ENCODE data around the gene TCN1. TPM values are rescaled to one million over a fixed set of nuclear protein-coding genes. Genes with fewer than 3 reads are reported as not detected.

The TCN1 gene
- polyA plus RNA-seq, 3 donors, result not detected

DNA sequence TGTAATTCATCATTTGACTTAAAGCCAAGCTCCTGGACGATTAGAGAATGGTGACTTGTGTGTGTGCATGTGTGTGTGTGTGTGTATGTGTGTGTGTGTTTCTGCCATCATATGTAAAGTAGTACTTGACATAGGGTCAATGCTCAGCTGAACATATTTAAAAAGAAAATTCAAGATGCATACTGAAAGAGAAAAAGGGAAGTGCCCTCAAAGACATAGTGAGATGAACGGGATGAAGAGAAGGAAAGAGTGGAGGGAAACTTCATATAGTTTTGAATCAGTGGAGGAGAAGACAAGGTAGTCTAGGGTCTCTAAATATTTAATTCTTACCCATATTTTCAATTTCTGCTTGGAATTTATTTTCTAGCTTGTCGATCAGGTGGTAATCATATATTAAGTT is 4.0 kb downstream of the TCN1 start:
- no peak overlapping the region for H3K4me3 Mint-ChIP-seq
- H3K36me3 Mint-ChIP-seq, result no peaks in the 10 kb centered on the region
- TF ChIP-seq, protein P1, sequence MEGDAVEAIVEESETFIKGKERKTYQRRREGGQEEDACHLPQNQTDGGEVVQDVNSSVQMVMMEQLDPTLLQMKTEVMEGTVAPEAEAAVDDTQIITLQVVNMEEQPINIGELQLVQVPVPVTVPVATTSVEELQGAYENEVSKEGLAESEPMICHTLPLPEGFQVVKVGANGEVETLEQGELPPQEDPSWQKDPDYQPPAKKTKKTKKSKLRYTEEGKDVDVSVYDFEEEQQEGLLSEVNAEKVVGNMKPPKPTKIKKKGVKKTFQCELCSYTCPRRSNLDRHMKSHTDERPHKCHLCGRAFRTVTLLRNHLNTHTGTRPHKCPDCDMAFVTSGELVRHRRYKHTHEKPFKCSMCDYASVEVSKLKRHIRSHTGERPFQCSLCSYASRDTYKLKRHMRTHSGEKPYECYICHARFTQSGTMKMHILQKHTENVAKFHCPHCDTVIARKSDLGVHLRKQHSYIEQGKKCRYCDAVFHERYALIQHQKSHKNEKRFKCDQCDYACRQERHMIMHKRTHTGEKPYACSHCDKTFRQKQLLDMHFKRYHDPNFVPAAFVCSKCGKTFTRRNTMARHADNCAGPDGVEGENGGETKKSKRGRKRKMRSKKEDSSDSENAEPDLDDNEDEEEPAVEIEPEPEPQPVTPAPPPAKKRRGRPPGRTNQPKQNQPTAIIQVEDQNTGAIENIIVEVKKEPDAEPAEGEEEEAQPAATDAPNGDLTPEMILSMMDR (IDR thresholded peaks at IDR 0.05), result no peak
- Histone ChIP-seq H3K4me3 (replicated peaks in 1 of 3; ENCODE audit: low read depth in 2 of 3, low read length in 3 of 3) (no peak overlapping the region), H3K79me2 (ENCODE audit: insufficient read depth, low read length) (no peaks in the 10 kb centered on the region), H2AFZ (ENCODE audit: insufficient read depth, low read depth, low read length, poor library complexity, severe bottlenecking) (no peak overlapping the region), H3K4me1 (ENCODE audit: control insufficient read depth in 1 of 2, insufficient read depth in 2 of 2, low read length in 2 of 2) (peaks cover 18 to 22% of the 10 kb centered on the region in 2 donors), H3K9ac (ENCODE audit: insufficient read depth, low read length, poor library complexity, severe bottlenecking) (no peak overlapping the region), H3K4me2 (replicated peaks; ENCODE audit: extremely low read depth, low read length, poor library complexity, severe bottlenecking) (no peak overlapping the region), H3K9me3 (replicated peaks in 1 of 2; ENCODE audit: control insufficient read depth in 1 of 2, insufficient read depth in 1 of 2, low read length in 2 of 2) (no peaks in the 10 kb centered on the region), H3K27ac (ENCODE audit: low read depth in 1 of 2, low read length in 2 of 2) (no peak overlapping the region), H4K20me1 (ENCODE audit: insufficient read depth, low read length) (no peaks in the 10 kb centered on the region), H3K36me3 (replicated peaks in 1 of 2; ENCODE audit: control insufficient read depth in 1 of 2, insufficient read depth in 2 of 2, low read length in 2 of 2) (no peaks in the 10 kb centered on the region), H3K27me3 (ENCODE audit: control insufficient read depth in 2 of 2, insufficient read depth in 2 of 2, low read length in 2 of 2) (no peaks in the 10 kb centered on the region)
- H3K4me1 Mint-ChIP-seq, result peaks cover 34% of the 10 kb centered on the region
- peaks cover 0 to 2% (median 0%) of the 10 kb centered on the region in 3 donors for H3K27me3 Mint-ChIP-seq (ENCODE audit: low read depth in 3 of 3)
- intact Hi-C loops (cut with micrococcal nuclease), result no loop called here
- no peak overlapping the region for H3K27ac Mint-ChIP-seq
- WGBS (ENCODE audit: insufficient coverage), result 78% methylated on average over 1 of the region's 3 CpGs
- peaks cover 0 to 2% (median 0%) of the 10 kb centered on the region in 7 donors for H3K9me3 Mint-ChIP-seq
- DNase-seq, result no peak

DNA sequence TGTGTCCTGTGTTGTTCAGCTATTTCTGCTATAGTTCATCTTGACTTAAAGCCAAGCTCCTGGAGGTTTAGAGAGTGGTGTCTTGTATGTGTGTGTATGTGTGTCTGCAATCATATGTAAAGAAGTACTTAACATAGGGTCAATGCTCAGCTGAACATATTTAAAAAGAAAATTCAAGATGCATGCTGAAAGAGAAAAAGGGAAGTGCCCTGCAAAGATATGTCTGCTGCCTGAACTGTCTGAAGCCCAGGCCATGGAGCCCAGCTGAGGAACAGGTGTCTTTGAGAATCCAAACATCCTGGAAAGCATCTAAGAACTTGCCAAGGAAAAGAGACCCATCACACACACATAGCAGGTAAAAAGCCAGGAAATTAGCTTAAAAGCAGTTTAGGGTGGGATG is 6.6 kb downstream of the TCN1 start:
- Histone ChIP-seq H4K20me1 (ENCODE audit: insufficient read depth, low read length) (no peaks in the 10 kb centered on the region), H3K9me3 (replicated peaks in 1 of 2; ENCODE audit: control insufficient read depth in 1 of 2, insufficient read depth in 1 of 2, low read length in 2 of 2) (no peaks in the 10 kb centered on the region), H3K27me3 (ENCODE audit: control insufficient read depth in 2 of 2, insufficient read depth in 2 of 2, low read length in 2 of 2) (no peaks in the 10 kb centered on the region), H2AFZ (ENCODE audit: insufficient read depth, low read depth, low read length, poor library complexity, severe bottlenecking) (no peak overlapping the region), H3K79me2 (ENCODE audit: insufficient read depth, low read length) (no peaks in the 10 kb centered on the region), H3K4me3 (replicated peaks in 1 of 3; ENCODE audit: low read depth in 2 of 3, low read length in 3 of 3) (no peak overlapping the region), H3K4me1 (ENCODE audit: control insufficient read depth in 1 of 2, insufficient read depth in 2 of 2, low read length in 2 of 2) (peaks cover 7 to 8% of the 10 kb centered on the region in 2 donors), H3K36me3 (replicated peaks in 1 of 2; ENCODE audit: control insufficient read depth in 1 of 2, insufficient read depth in 2 of 2, low read length in 2 of 2) (no peaks in the 10 kb centered on the region), H3K27ac (ENCODE audit: low read depth in 1 of 2, low read length in 2 of 2) (no peak overlapping the region), H3K9ac (ENCODE audit: insufficient read depth, low read length, poor library complexity, severe bottlenecking) (no peak overlapping the region), H3K4me2 (replicated peaks; ENCODE audit: extremely low read depth, low read length, poor library complexity, severe bottlenecking) (no peak overlapping the region)
- no peak overlapping the region for H3K4me3 Mint-ChIP-seq
- no peaks in the 10 kb centered on the region for H3K9me3 Mint-ChIP-seq
- intact Hi-C loops (cut with micrococcal nuclease), result no loop called here
- H3K36me3 Mint-ChIP-seq, result no peaks in the 10 kb centered on the region
- H3K4me1 Mint-ChIP-seq, result peaks cover 23% of the 10 kb centered on the region
- H3K27ac Mint-ChIP-seq, result no peak overlapping the region
- TF ChIP-seq, protein P1 (IDR thresholded peaks at IDR 0.05), result no peak
- DNase-seq, result no peak
- peaks cover 0 to 2% (median 0%) of the 10 kb centered on the region in 3 donors for H3K27me3 Mint-ChIP-seq (ENCODE audit: low read depth in 3 of 3)

All from CD14-positive monocyte (primary cell).